Measurements from ENCODE around the gene LAG3.

Gene LAG3

DNA sequence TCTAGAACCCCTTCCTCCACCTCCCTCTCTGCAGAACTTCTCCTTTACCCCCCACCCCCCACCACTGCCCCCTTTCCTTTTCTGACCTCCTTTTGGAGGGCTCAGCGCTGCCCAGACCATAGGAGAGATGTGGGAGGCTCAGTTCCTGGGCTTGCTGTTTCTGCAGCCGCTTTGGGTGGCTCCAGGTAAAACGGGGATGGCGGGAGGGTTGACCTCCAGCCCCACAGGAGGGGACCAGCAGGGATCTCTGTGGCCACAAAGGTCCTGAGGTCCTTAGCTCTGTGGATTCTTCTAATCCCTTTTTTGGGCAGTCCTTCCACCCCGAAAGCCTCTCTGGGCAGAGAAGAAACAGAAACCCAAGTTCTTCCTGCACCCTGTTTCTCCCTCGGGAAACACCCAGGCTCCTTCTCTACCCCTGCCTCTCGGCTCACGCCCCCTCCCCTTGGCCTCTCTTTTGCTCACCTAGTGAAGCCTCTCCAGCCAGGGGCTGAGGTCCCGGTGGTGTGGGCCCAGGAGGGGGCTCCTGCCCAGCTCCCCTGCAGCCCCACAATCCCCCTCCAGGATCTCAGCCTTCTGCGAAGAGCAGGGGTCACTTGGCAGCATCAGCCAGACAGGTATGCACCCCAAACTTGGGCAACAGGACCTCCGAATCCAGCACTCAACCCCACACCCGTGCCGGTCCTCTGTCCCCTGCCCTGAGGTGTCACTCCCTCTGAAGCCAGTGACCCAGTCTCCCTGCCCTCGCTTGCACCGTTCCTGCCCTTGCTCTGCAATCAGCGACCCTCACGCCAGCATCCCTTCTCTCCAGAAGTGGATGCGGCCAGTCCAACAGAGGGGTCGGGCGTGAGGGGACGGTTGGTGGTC is 638 bp downstream of the LAG3 start:
- DNase-seq: no peak

DNA sequence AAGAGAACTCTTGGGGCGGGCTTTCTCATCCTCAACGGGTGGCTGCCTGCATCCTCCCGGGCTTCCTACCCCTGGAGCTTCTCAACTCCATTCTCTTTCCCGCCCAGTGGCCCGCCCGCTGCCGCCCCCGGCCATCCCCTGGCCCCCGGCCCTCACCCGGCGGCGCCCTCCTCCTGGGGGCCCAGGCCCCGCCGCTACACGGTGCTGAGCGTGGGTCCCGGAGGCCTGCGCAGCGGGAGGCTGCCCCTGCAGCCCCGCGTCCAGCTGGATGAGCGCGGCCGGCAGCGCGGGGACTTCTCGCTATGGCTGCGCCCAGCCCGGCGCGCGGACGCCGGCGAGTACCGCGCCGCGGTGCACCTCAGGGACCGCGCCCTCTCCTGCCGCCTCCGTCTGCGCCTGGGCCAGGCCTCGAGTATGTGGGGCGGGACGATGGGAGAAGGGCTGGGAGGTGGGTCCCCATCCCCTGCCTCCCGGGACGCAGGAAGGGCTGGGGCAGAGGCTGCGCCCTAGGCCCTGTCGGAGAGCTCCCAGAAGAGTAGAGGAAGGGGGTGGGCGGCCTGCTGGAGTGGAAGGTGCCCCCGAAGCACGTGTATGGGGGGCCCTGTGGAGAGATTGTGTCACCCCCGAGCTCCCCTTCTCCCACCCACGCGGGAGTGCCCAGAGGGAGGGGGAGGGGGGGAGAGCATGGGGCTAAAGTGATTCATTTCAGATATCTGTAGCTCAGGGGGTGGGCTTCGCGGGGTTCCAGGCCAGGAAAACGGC is 1.5 kb downstream of the LAG3 start:
- DNase-seq: no peak

DNA sequence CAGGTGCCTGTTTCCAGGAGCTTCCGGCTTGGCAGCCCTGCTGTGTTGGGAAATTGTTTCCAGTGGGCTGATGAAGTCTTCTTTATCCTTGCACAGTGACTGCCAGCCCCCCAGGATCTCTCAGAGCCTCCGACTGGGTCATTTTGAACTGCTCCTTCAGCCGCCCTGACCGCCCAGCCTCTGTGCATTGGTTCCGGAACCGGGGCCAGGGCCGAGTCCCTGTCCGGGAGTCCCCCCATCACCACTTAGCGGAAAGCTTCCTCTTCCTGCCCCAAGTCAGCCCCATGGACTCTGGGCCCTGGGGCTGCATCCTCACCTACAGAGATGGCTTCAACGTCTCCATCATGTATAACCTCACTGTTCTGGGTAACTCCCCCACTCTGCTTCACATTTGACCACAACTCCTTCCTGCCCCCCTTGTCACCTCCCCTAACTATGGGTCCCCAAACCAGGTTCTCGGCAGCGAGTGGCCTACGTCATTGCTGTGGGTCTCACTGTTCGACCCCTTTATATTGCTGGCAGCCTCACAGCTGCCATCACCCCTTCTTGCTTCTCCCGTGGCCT is 2.3 kb downstream of the LAG3 start:
- DNase-seq: no peak

DNA sequence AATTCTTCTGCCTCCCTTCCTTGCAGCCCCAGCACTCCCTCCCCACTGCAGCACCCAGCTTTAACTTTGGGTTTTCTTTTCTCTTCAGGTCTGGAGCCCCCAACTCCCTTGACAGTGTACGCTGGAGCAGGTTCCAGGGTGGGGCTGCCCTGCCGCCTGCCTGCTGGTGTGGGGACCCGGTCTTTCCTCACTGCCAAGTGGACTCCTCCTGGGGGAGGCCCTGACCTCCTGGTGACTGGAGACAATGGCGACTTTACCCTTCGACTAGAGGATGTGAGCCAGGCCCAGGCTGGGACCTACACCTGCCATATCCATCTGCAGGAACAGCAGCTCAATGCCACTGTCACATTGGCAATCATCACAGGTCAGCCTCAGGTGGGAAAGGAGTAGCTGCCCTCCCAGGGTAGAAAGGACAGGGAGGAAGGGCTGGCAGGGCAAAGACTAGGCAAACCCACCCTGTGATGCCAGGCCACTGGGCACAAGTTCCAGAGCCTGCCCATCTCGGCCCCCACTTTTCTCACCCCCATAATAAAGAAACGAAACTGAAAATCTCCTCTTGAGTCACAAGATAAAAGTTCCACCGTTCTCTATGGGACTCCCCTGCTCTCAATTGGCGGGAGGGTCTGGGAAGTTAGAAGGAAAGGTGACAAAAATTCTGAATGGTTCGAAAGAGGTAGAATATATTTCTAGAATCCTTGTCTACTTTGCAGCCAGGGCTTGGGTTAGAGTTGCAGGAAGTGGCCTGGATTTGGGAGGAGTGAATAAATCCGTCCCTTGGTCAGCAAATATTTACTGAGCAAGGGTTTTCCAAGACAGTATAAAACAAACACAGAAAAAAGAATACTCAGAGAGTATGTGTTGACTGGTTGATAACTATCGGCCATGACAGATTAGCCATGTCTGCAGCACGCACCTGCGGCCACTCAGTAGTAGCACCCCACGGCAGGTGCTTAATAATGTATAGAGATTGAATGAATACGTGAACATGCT is 3.2 kb downstream of the LAG3 start:
- DNase-seq: no peak

DNA sequence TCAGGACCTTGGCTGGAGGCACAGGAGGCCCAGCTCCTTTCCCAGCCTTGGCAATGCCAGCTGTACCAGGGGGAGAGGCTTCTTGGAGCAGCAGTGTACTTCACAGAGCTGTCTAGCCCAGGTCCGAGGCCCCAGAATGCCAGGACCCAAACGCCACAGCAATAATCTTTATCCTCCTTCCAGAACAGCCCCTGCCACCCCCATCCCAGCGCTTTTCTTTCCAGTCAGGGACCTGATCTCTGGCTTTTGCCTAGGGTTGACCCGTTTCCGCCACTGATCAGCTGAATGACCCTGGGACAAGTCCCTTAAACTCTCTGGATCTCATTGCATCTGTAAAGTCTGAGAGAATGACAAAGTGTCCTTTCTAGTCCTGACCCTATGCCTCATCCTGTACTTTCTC is 5.1 kb downstream of the LAG3 start:
- DNase-seq: no peak

DNA sequence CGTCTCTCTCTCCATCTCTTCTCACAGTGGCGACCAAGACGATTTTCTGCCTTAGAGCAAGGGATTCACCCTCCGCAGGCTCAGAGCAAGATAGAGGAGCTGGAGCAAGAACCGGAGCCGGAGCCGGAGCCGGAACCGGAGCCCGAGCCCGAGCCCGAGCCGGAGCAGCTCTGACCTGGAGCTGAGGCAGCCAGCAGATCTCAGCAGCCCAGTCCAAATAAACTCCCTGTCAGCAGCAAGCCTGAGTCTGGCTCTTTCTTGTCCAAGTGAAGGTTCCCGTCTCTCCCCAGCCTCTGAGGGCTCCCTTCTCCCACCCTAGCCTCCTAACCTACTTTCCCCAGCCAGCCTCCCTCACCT is 5.9 kb downstream of the LAG3 start:
- DNase-seq: no peak

DNA sequence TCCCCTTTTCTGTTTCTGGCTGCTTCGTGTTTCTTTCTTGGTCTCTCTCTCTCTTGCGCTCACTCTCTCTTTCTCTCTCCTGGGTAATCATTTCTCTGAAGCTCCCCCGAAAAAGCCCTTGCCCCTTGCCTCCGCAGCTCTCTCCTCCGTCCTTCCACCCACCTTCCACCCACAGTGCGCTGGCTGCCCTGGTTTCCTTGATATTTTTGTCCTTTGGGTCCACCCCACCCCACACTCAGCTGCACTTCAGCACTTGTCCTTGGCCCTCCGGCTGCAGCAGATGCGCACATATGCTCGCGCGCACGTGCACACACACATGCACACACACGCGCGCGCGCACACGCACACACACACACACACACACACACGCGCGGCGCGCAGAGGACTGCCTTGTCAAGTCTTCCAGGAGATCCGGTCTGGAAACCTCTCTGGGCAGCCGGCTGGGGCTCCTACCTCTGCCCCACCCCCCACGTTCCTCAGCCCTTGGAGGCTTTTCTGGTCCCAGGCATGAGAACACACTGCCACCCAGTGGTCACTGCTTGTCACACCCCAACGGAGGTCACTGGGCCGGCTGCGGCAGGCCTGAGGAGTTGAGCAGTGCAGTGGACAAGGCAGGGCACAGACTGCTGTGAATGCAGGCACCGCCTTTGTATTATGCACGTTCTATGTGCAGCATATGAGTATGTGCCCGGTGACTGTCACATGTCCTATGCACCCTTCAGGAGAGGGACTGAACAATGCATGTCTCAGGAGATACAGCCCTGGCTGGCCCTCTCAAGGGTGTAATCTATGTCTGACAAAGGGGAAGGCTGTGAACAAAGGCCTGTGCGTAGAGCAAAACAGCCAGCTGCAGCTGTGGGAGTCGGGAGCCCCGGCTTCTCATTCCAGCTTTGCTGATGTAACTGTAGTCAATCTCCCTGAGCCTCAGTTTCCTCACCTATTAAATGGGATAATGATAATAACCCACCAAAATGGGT is 6.5 kb downstream of the LAG3 start:
- peak; percentile 94 for DNase-seq

DNA sequence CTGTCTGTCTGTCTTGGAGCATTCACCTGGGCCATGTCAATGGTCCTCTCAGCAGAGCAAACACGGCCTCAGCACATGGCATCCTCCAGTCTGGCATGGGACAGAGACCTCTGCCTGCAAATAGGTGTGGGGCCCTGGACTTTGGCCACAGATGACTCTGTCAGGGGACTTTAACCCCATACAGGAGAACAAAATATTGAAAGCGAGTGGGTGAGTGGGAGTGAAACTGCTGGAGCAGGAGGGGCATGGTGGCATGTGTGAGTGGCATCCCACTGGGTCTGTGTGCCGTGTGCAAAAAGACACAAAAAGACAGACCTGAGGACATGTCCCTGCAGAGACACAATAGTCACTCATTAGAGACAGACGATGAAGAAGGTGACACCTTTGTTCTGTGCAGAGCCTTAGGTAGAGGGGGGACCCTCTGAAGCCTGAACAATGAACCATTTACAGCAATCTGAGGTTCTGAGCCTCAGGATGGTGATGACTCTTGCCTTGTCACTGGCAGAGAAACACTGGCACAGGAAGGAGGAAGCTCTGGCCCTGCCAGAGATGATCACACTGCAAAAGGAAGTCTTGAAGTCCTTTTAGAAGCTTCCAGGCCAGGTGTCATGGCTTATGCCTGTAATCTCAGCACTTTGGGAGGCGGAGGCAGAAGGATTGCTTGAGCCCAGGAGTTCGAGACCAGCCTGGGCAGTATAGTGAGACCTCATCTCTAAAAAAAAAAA is 7.5 kb downstream of the LAG3 start:
- DNase-seq: no peak

DNA sequence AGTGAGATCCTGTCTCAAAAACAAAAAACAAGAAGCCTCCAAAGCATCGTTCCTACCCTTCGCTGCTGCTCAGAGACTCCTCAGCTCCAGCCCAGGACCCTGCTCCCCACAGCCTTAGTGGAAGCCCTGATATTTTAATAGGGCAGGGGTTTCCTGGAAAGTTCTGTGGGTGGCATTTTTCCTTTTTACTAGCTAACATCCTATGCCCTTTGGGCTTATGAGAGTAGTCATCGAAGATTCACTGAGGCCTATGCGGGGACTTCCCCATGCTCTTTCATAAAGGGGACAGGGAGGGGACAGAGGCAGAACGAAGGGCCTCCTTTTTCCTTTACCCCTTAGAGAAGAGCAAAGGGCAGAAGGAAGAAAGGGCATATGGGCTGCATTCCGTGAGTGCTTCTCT is 8.3 kb downstream of the LAG3 start:
- DNase-seq: no peak

DNA sequence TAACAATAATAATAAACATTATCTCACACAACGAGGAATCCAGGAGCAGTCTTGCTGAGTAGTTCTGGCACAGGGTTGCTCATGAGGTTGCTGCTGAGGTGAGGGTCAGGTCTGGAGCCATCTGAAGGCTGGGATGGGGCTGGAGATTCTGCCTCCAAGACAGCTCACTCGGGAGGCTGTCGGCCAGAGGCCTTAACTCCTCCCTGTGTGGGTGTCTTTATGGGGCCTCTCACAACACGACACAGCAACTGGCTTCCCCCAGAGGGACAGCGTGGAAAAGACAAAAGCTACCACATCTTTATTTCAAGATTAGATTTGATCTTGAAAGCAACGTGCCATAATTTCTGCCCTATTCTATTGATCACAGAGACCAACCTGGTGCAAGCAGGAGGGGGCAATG is 9.8 kb downstream of the LAG3 start:
- DNase-seq: no peak

DNA sequence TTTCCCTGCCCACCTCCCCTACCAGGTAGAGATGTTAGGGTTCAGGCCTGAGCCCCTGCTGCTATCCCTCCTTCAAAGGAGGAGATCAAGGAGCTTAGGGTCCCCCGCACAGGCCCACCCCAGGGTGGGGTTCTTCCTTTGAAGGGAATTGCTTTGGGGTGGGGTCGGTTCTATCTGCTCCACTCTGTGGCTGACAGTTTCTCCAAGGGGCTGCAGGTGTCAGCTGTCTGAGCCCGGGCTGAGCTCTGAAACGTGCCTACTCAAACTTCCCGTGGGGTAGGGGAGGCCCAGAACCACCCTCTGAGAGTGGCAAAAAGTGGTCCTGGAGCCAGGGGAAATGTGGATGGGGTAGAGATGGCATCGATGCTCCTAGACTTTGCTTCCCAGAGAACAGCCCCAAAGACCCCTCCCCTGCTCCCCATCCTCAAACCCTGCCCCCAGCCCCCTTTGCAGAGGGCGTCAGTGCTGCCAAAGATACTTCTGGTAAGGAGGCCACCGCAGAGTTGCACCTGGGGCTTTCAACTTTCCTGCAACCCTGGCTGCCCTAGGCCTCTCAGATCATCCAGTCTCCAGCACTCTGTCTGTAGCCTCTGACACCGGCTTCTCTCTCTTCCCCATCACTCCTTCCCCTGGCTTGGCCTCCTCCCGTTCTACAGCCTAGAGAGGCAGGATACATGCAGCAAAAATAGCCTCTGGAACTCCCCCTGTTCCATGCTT is 10.7 kb downstream of the LAG3 start:
- DNase-seq: no peak

DNA sequence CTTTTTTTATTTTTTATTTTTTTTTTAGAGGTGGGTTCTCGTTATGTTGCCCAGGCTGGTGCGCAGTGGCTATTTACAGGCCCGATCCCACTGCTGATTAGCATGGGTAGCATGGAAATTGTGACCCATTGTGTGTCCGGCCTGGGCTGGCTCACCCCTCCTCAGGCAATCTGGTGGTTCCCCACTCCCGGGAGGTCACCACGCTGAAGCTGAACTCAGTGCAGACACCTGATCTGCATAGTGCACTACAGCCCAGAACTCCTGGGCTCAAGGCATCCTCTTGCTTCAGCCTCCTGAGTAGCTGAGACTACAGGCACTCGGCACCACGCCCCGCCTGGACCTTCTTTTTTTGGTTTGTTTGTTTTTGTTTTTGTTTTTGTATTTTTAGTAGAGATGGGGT is 11.5 kb downstream of the LAG3 start:
- no peak for DNase-seq

DNA sequence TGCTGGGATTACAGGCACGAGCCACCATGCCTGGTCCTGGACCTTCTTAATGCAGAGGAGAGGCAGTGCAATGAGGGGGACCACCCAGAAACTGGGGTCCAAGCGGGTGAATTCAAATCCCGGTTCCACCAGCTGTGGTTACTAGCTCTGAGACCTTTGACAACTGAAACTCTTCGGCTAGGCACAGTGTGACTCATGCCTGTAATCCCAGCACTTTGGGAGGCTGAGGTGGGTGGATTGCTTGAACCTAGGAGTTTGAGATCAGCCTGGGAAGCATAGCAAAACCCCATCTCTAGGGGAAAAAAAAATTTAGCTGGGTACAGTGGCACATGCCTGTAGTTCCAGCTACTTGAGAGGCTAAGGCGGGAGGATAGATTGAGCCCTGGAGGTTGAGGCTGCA is 12.0 kb downstream of the LAG3 start:
- DNase-seq: no peak

DNA sequence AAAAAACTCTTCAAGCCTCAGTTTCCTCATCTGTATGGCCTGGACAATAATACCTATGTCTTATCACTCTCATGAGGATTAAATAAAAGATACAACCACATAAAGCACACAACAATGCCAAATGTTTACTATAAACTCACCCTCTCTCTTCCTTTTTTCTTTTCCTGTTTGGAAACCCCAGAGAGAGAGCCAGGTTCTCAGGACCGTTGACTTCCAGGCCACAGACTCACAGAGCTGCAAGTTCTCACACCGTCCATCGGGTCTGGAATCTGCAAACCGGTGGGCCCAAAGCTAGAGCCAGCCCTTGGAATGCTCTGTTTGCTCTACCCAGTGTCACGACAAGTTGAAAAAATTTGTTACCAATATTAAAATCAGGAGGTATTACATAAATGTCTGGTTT is 12.4 kb downstream of the LAG3 start:
- DNase-seq: no peak

DNA sequence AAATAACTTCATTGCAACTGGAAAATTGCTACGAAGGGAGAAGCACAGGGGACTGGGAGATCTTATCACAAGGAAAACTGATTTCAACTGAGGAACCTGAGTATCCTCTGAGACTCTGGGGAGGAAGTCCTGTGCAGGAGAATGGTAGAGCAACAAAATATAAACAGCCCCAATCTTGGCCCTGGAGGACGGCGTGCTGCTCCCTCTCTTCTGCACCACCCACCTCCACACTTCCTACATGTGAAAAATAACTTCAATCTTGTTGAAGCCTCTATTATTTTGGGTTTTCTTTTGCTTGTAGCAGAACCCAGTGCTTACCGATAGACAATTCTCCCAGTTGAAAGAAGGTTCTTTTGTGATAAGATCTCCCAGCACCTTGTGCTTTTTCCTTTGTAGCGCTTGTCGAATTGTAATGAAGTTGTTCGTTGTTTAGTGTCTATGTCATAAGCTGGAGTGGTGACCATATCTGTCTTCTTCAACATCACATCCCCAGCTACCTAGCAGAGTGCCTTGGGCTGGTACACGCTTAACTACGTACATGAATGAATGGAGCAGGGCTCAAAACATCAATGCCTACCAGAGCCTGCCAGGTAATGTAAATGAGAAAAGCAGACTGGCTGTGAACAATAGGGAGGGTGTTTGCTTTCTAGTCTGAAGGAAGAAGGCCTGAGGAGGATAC is 14.2 kb downstream of the LAG3 start:
- DNase-seq: no peak

DNA sequence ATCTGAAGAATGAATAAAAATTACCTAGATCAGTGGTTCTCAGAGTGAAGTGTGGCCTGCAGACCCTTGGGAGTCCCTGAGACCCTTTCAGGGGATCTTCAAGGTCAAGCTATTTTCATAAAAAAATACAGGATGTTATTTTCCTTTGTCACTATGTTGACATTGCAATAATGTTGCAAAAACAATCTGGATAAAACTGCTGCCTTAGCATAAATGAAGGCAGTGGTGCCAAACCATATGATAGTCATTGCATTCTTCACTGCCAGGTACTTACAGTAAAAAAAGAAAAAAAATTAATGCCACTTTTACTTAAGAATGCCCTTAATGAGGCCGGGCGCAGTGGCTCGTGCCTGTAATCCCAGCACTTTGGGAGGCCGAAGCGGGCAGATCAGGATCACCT is 15.0 kb downstream of the LAG3 start:
- DNase-seq: no peak

DNA sequence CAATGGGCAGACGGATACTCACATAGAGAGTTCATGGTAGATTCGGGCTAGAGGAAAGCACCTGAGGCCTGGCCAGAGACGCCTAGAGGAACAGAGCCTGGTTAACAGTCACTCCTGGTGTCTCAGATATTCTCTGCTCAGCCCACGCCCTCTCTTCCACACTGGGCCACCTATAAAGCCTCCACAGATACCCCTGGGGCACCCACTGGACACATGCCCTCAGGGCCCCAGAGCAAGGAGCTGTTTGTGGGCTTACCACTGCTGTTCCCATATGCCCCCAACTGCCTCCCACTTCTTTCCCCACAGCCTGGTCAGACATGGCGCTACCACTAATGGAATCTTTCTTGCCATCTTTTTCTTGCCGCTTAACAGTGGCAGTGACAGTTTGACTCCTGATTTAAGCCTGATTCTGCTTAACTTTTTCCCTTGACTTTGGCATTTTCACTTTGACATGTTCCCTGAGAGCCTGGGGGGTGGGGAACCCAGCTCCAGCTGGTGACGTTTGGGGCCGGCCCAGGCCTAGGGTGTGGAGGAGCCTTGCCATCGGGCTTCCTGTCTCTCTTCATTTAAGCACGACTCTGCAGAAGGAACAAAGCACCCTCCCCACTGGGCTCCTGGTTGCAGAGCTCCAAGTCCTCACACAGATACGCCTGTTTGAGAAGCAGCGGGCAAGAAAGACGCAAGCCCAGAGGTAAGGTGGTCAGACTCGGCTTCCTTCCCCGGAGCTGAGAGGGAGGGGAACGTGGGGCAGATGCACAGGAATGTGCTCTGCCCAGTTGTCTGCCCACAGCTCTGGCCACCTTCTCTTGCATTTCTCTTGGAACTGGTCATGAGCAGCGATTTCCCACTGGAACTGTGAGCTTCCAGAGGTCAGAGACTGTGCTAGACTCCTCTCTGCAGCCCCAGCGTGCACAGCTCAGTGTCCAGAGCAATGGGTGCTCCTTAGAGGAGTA is 16.9 kb downstream of the LAG3 start, which contains the start of gene CD4:
Gene CD4, plus strand, starts transcription at position 557 of the 953 bp plus-strand sequence. CDS start 10,611 bp downstream, outside the sequence.
- no peak for DNase-seq

DNA sequence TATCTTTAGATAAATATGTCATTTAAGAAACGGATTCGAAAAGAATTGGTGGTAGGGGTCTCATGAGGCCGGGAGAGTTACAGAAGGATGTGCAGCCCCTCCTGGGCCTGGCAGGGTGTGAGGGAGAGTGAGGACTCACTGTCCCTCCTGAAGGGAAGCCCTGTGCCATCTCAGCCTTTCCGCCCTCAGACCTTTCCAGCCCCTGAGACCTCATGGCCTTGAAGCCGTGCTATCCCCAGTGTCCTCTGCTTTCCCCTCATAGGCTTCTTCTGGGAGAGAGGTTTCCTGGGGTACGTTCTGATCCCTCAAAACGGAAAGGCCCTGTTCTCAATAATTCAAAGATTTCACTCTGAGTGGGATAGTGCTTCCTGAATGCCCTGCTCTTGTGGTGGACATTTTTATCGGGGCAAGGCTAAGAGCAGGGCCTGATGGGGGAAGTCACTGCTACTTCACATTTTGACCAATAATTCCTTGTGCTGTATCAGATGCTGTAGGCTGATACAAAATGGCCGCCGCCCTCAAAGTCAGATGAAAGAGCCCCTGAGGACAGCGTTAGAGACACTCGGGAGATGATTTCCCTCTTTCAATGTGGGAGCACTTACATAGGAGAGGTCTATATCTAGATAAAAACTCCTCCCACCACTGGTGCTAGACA is 18.3 kb downstream of the LAG3 start:
- DNase-seq: no peak

Data from NCI-H2029 (cell line).